ENCODE results near the gene CSK.

CSK gene

DNA sequence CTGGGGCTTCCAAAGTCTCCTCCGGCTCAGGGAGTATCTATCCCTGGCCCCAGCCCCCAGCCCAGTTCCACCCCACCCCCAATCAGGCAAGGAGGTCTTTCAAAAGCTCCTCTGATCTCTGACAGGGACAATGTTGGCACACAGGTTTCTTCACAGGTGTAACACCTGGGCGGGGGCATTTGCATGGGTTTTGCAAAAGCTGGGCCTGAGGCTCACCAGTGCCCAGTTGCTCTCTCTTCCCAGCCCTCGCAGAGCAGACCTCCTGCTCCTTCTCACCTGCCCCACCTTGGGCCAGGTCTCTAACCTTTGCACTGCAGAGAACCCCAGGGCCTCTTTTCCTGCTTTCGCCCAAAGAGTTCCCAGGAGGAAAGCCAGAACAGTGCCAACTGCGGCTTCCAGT lies 8.6 kb upstream of the CSK start:
- no peak for DNase-seq

DNA sequence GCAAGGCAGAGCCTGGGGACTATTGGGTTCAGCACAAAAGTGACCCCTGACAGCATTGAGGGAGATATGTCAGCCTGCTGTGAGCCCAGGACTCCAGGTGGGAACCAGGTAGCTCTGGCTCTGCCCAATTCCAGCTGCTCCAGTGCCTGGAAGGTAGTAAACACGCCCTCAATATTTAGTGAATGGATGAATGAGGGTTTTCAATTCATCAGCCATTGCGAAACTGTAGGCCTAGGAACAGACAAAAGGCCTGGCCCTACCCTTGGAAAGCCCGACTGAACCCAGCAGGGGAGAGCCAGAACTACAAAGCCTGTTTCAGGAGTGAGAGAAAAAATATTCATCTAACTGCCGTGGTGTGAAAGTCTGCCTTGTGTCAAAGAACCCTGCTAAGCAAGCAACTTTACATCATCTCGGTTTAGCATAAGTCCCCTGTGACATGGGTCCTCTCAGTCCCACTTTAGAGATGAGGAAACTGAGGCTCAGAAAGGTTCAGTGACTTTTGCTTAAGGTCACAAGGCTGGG lies 8.1 kb upstream of the CSK start:
- DNase-seq, result no peak

DNA sequence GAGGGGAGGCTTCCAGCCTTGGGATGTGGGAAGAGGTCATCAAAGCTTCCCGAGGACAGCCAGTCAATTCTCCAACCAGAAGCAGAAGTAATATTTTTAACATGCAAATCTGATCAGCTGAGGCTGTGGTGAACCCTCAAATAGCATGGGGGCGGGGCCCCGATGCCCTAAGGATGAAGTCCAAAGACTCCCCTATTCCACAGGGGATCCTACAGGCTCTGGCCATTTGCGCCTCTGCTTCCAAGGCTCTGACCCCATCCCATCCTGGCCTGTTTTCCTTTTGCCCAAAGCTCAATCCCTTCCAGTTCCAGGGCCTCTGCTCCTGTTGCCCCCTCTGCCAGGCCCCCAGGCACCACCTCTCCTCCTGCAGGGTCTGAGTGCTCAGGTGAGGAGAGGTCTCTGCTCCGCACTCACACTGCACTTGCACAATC lies 6.7 kb upstream of the CSK start:
- no peak for DNase-seq

DNA sequence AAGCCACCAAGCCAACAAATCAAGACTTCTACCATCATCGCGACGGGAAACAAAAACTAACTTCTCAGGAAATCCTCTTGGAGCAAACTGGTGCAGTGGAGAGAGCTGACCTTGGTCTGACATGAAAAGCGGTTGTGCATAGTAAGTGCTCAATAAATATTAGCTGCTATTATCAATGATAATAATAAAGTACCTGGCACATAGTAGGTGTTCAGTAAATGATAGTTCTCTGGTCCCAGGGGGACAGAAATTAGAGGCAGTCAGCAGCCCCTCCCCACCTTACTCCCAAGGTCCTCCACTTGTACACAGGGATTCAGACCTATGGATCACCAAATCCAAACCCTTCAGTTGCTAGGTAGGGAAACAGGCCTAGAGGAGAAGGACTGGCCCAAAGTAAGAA lies 6.0 kb upstream of the CSK start:
- DNase-seq, result no peak

DNA sequence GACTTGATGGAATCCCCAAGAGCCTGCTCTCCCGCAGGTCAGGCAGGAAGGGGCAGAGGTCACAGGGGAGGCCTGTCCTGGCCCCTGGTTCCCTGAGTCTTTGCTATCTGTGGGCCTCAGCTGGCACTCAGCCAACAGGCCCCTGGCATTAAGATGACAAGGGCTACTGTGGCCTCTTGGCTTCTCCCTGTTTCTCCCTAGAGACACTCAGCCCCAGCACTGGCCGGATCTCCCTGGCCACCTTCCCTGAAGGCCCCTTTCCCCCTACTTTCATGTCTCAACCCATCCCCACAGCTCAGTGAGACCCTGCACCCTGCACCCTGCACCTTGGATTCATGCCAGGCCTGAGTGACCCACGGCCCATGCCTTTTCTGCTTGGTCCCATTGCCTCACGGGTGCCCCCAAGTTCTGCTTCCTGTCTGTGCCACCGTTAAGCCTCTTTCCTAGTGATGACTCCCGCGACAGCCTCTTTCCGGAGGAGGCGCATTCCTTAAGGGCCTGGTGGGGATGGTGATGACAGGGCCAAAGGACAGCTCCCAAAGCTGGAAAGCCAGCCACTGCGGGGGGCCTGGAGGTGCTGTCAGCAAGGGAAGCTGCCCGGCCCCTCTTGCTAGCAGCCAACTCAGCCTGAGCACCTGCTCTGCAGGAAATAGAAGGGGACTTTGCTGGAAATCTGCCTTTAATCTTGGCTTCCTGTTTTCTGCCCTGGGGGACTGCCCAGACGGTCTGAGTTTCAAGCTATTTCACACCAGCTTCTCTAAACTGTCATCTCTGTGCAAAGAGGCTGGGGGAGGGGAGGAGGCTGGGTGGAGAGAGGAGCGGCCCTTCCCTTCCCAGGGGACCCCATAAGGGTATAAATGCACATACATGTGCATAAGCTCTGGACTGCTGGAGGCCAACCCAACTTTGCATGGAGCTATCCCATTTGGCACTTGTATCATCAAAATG lies 4.8 kb upstream of the CSK start:
- DNase-seq, result peak; percentile 67

DNA sequence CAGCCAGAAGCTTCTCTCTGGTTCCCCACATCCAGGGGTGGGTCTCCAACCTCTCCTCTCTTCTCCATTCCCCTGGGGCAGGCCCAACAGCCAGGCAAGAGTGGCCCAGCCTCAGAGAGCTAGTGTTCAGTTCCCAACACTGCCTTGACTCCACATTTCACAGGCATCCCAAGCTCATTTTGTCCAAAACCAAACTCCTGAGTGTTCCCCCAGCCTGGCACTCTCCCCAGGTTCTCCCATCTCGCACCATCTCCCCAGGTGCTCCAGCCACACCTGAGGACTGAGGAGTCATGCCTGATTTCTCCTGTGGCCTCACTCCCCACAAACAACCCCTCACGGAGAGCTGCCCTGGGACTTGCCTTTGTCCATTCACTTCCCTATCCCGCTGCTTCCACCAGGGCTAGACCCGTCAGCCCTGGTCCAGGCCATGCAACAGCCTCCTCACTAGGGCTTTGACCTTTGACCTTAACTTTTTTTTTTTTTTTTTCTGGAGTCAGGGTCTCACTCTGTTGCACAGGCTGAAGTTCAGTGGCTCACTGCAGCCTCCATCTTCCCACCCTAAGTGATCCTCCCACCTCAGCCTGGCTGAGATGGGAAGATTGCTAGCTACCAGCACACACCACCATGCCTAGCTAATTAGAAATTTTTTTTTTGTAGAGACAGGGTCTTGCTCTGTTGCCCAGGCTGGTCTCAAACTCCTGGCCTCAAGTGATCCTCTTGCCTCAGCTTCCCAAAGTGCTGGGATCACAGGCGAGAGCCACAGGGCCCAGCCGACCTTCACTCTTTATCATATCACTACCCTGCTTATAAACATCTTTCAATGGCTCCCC lies 3.9 kb upstream of the CSK start:
- no peak for DNase-seq

DNA sequence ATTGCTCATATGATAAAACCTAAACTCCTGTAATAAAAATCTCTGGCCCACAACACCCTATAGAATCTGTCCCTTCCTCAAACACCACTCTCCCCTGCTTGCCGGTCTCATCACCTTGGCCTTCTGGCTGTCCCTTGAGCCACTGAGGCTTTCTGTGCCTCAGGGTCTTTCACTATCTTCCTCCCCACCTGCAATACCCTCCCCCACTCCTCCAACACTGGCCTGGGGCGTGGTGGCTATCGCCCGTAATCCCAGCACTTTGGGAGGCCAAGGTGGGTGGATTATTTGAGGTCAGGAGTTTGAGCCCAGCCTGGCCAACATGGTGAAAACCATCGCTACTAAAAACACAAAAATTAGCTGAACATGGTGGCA lies 3.3 kb upstream of the CSK start:
- no peak for DNase-seq

DNA sequence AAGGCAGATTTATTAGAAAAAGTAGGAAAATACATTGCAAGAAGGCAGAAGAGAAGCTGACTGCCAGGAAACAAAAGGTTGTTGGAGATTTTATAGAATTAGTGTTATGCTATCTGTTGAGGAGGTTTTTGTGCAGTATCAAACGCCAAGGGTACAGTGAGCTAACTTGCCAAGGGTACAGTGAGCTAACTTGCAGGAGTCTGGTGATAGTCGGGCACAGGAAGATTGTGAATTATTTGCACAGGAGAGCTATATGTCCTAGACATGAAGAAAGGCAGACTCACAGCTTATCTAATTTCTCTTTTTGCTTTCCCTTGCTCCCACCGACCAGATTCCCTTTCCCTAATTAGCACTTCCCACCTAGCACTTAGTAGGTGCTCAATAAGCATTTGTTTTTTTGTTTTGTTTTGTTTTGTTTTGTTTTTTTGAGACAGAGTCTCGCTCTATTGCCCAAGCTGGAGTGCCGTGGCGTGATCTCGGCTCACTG lies 2.7 kb upstream of the CSK start:
- no peak for DNase-seq

DNA sequence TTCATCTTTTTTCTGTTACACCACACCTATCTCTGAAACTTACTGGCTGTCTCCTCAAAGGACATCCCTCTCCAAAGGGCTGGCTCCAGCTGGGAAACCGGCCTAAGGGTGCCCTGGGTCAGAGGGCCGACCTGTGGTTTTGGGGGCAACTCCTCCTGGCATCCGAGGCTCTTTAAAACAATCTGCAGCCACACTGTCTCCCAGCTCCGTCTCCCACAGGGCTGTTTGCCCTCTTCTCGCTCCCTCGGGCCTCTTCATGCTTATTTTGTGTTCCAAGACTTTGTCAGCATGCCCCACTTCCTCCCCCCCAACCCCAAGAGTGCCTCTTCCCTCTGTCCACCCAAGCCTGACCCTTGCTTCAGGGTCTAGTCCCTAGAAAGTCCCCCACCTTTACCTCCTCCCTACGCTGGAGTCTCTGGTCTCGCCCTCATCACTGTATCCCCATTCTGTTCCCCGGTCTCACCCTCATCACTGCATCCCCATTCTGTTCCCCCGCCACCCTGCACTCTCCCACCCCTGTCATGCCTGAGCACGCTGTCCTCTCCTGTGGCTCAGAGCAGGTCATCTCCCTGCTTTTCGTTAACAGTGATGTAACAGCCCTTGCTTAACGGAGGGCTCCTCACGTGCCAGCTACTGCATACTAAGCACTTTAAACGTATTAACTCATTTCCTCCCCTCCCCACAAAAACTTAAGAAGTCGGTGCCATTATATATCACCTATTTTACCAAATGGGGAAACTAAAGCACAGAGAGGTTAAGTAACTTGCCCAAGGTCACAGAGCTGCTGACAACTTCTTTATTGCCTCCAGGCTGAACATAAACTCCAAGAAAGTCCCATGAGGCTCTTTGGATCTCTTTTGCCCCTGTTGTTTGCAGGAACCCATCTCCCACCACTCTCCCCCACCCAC lies 1.1 kb upstream of the CSK start:
- DNase-seq, result no peak

DNA sequence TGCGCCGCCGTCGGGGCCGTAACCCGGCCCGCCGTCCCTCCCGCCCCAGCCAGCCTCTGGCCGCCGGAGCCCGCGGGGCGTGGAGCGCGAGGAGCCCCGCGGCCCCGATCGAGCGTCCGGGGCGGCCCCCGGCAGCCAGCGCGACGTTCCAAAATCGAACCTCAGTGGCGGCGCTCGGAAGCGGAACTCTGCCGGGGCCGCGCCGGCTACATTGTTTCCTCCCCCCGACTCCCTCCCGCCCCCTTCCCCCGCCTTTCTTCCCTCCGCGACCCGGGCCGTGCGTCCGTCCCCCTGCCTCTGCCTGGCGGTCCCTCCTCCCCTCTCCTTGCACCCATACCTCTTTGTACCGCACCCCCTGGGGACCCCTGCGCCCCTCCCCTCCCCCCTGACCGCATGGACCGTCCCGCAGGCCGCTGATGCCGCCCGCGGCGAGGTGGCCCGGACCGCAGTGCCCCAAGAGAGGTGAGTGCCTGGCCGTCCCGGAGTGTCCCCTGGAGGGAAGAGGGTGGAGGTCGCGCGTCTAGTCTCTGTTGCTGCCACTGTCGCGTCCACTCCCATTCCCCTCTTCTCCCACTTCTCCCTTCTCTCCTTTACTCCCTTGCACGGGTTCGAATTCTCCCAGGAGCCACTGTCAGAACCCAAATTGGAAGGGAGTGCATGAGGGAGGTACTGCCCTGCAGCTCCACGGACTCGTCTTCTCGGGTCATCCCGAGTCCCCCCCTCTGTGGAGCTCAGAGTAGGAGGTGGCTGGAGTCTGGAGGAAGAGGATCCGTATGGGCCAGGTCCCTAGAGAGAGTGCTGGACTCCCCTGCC lies 585 bp downstream of the CSK start:
- peak; percentile 60 for DNase-seq

DNA sequence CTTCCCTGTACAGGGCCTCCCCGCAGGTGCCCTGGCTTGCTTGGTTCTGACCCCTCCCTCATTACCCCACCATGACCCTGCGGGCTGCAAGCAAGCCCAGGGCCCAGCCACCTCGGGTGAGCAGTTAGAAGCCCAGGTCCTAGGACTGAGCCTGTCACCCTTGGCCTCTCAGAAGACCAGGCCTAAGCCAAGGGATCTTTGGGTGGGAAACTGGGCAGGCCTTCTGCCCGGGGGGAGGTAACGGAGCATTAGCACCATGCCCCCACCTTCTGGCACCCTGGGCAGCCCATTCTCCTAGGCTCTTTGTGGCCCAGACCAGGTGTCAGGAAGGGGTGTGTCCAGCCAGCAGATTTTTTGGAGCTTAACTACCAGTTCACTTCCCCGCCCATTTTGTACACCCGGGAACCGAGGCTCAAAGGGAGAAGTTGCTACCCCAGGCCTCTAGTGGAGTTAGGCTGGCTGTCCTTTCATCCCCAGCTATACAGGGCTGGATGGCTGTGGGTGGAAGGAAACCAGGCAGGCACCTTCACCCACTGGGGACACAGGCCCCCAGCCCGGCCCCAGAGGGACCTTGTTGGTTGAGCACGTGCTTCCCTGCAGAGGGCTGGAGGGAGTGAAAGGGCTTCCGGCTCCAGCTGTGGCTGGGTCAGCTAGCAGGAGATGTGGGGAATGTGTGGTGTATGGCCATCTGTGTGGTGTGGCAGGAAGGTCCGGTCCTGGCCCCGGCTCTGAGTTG lies 1.4 kb downstream of the CSK start:
- no peak for DNase-seq

DNA sequence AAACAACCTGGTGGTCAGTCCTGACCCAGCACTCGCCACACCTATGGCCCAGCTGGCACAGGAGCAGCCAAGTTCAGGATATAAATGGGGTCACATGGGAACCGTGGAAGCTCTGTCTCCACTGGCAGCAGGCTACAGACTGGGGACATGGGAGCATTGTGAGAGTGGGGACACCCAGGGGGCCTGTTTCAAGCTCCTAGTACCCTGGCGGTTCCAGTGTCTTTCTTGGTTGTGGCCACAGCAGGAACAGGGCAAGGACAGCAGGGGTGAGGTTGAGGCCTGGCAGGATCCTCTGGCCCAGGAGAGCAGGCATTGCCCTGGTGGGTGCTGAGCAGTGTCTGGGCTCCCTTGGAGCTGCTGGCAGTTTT lies 1.9 kb downstream of the CSK start:
- no peak for DNase-seq

DNA sequence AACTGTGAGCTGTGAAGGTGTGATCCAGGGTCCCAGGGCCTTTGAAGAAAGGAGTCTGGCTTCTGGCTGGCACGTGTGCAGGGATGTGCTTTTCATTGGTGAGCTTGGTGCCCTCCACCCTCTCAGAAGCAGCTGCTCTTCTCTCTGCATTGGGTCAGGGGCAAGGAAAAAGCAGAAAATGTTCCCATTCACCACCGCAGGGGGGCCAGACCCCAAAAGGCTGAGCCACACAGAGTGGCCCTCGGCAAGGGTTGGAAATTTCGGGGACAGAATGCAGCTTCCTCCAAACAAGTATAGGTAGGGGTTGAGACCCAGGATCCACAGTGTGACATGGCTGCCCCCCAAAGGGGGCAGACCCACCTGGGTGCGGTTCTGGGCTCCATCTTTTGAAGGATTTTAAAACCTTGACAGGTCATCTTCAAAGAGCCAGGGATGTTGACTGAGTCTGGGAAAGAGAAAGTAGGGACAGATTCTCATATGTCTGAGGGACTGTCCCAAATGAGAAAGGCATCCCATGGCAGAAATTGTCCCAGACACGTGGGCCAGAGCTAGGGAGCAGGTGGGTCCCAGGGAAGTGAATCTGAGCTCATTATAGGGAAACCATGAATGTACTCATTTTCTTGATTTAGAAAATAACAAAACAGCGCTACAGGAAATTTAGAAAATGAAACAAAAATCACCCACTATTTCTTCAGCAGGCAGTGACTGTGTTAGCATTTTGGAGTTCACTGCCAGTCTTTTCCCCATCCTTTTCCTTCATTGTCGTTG lies 2.7 kb downstream of the CSK start:
- DNase-seq, result peak; percentile 15

DNA sequence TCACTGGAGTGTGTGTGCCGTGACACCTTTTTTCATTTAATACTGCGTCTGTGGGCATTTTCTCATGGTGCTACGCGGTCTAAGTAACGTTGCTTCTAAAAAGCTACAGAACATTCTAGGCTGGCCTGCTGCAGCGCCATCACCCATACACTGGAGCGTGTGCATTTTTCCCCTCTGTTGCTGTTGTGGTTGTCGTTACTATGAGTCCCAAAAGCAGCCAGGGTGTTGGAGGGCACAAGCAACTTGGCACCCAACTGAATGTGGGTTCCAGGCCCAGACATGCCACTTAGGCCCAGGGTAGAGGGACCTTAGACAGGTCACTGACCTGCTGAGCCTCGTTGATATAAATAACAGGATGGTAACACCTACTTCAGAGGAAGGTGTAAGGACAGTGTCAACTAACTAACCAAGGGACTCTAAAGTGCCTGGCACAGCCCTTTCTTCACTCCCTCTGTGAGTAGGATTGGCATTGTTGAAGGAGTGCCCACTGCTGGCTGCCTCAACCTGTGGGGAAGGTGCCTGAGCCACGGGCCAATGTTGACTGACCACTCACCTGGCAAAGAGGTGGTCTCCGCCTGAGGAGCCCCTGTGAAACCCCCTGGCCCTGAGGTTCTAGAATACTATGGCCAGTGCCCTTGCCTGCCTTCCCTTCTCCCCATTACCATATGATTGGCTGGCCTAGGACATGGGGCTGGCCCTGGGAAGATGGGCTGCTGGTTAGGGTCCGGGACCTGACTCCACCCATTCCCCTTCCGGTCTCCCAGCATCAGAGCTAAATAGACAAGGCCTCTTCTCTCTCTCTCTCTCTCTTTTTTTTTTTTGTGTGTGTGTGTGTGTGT lies 3.5 kb downstream of the CSK start:
- peak; percentile 19 for DNase-seq

DNA sequence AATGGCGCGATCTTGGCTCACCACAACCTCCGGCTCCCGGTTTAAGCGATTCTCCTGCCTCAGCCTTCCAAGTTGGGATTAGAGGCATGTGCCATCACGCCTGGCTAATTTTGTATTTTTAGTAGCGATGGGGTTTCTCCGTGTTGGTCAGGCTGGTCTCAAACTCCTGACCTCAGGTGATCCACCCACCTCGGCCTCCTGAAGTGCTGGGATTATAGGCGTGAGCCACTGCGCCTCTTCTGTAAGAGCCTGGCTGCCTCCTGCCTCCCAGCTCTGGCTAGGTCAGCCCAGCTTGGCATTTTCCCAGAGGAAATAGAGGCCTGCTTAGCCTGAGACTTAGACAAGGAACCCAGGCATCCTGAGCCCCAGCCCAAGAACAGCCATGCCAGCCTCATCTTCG lies 4.2 kb downstream of the CSK start:
- DNase-seq, result peak; percentile 13

DNA sequence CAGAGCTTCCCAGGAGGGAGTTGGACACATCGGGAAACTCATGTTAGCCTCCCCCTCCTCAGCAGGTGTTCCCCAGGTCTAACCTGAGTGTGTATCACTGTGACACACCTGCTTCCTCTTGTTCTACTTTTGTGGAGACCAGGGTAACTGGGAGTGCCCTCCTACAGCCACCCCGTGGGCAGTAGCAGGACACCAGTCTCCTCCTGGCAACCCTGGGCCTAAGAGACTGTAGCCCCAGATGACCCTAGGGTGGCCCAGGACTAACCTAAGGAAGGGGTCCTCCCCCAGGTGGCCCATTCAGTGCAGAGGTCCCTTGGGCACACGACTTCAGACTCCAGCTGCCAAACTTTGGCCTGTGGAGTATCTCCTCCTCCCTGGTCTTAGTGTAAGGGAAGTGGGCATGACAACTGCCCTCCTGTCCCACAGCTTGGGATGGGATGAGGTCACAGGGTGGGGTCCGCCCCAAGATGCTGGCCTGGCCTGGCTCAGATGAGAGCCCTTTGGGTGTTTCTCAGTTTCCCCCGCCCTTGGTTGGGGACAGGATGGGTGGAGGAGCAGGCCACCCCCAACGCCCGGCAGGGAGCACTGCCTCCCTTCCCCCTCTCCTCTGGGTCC lies 4.8 kb downstream of the CSK start:
- no peak for DNase-seq

DNA sequence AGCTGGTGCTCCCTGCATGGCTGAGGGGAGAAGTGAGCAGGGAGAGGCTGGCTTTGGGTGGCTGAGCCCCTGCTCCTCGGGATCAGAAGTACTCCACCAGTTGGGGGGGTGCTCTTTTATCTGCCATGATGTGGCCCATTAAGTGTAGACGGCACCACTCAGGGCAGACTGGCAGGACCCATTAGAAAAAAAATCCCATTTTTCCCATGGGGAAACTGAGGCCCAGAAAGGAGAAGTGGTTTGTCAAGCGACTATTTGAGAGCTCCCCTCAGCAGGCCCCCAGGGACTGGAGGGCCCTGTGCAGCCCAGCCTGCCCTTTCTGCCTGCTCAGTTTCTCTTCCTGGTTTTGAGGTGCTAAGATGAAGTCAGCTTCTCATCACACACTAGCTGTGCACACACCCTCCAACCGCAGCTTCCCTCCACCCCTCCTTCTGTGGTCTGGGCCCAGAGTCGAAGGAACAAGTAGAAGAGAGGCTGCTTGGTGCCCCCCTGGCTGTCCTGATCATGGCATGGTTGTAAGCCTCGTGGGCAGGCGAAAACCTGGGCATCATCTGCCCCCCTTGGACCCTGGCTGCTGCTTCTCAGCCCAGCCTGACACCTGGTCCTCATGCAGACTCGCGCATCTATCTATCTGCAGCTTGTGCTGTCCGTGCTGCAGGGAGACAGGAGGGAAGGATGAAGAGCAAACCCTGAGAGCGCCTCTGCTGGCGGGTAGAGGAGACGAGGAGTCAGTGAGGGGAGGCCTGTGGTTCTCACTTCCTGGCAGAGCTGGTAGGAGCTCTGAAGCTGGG lies 5.6 kb downstream of the CSK start:
- DNase-seq, result peak; percentile 86
